HFF-Myc (cell line): ENCODE measurements around the gene IFIT1.

ENCODE experiments used
- DNase-seq: peaks from one replicate; pipeline ENCODE4 v3.0.0-alpha.2; 2011; ENCODE audit warnings: low read depth; ENCODE audit errors: extremely low read depth
- H3K4me3 ChIP-seq: replicated peaks from 2 replicates; pipeline ENCODE4 v1.5.1; 2011; ENCODE audit warnings: low read depth, mild to moderate bottlenecking, control low read depth, low read length
- TF ChIP-seq, protein P1 (sequence below): IDR thresholded peaks from 2 replicates; pipeline ENCODE4 v1.5.1; 2012; ENCODE audit warnings: mild to moderate bottlenecking, low read depth, low read length, control low read depth; ENCODE audit errors: missing control alignments

Gene IFIT1

DNA sequence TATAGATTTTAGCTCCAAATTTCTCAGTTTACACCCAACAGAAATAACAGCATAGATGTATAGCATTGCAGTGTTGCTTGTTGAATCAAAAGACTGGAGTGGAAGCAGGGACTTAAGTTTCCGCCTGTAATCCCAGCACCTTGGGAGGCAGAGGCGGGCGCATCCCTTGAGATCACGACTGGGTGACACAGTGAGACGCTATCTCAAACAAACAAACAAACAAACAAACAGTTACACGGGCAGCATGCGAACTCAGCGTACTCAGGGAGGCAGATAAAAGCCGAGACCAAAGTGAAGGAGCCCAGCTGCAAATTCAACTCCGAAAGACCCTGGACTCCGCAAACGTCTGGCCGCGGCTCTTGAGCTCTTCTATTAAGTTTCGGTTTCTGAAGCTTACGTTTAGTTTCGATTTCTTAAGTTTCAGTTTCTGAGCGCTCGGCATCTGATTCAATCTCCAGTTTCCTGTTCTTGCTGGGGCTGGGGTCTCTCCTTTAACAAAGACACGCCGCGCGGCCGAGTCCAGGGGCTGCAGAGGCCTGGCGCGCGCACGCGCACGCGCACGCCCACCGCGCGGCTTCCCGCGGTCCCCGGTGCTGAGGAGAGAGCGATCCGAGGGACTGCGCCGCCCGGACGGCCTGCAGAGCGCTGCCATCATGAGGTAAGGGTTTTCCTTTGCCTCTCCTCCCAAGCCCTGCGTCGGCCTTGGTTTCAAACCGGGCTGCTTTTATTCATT is 21.9 kb downstream of the IFIT1 start, which contains the start of gene IFIT5:
Gene IFIT5 (plus strand): TSS at position 423 of the 733 bp plus-strand sequence. CDS start 231 bp downstream, at position 654.
- TF ChIP-seq, protein P1, sequence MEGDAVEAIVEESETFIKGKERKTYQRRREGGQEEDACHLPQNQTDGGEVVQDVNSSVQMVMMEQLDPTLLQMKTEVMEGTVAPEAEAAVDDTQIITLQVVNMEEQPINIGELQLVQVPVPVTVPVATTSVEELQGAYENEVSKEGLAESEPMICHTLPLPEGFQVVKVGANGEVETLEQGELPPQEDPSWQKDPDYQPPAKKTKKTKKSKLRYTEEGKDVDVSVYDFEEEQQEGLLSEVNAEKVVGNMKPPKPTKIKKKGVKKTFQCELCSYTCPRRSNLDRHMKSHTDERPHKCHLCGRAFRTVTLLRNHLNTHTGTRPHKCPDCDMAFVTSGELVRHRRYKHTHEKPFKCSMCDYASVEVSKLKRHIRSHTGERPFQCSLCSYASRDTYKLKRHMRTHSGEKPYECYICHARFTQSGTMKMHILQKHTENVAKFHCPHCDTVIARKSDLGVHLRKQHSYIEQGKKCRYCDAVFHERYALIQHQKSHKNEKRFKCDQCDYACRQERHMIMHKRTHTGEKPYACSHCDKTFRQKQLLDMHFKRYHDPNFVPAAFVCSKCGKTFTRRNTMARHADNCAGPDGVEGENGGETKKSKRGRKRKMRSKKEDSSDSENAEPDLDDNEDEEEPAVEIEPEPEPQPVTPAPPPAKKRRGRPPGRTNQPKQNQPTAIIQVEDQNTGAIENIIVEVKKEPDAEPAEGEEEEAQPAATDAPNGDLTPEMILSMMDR: no peak
- no peak for DNase-seq
- peak within 1 kb of the TSS; percentile 79 for H3K4me3 ChIP-seq

DNA sequence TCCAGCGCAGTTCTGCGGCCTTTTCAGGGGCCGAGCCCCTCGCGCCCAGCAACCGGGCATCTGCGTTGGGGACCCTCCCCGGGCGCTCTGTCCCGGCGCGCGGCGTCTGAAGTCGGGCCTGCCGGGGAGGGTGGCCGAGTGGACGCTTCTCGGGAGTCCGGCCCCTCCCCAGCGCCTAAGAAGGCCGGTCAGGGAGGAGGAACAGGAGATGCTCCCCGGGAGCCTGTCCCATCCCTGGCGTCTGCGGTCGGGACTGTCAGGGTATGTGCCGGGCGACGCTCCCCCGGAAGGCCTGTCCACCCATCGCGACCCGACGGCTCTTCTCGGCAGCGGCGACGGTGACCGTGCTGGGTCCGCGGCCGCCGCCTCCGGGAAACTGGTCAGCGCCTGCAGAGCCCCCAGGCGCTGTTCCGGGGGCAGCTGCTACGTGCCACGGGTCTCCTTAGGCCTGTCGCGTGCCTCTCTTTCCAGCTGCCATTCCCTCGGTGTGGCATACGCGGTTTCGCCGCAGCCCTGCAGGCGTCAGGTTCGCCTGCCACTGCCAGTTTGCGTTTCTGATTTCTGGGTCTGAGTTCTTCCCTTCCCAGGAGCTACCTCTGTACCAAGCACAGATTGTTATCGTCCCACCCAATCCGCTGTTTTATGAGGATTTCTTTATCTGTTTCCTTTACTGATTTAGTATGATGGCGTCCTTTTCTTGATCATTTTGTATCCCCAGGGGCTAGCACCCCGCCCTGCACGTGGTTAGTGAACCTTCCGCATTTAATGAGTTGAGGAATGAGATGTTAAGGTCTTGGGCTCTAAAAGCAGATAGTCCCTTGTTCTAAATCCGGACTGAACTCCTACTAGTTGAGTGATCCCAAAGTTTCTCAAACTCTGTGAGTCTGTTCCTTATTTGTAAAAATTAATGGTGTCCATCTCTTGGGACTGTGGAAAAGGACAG is 22.7 kb downstream of the IFIT1 start:
- no peak for DNase-seq
- H3K4me3 ChIP-seq: peak overlapping the region; percentile 79
- TF ChIP-seq, protein P1: no peak

DNA sequence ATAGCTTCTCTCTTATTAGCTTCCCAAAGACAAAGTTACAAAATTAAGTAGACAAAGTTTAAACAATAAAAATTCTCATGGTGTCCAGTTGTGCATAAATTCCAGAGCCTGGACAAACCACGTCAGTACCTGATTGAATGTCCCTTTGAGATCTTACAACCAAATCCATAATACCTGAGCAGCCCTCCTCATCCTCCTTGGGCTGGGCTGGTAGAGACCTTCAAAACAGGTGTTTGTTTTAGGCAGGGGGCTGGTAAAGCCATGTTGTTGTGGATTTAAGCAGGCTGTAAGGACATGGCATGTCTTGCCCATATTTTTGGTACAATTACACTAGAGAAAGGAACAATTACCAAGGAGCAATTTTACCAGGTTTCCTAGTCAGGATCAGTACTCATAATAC is 24.0 kb downstream of the IFIT1 start:
- TF ChIP-seq, protein P1: no peak
- DNase-seq: no peak
- no peak overlapping the region for H3K4me3 ChIP-seq

DNA sequence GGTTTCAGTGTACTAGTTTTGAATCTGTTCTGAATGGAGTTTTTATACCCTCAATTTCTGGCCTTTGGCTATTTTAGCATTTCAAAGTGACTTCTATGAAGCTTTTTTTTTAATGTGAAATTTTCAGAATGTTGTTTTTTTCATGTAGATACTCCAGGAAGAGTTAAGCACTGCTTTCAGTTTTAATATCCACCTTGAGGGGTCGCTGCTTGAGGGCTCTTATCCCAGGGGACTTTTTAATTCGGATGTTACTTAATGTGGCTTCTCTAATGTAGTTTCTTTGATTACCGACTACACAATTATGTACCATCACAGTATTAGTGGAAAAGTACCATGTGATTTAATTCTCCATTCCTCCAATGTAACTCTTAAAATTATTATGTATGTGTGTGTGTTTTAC is 27.1 kb downstream of the IFIT1 start:
- TF ChIP-seq, protein P1: peak; percentile 34
- DNase-seq: no peak
- no peak overlapping the region for H3K4me3 ChIP-seq

DNA sequence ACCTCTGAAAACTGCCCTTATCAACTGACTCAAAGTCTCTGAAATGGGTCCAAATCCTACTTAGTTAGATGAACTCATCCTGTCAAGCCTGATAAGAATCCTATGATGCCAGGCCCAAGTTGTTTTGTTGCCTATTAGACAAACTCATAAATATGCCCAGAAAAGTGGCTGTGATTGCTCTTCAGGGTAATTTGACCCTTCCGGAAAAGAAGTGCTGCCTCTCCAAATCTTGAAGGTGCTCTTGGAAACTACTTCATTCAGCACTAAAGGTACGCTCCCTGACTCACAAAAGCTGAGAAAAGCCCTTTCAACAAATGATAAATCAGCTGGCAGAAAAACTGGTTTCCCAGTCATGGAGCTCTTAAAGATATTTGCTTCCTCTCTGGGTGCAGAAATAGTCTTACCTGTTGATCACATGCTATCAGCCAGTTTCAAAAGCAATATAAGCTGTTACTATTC is 28.6 kb downstream of the IFIT1 start:
- DNase-seq: no peak
- TF ChIP-seq, protein P1: no peak
- H3K4me3 ChIP-seq: no peak overlapping the region

DNA sequence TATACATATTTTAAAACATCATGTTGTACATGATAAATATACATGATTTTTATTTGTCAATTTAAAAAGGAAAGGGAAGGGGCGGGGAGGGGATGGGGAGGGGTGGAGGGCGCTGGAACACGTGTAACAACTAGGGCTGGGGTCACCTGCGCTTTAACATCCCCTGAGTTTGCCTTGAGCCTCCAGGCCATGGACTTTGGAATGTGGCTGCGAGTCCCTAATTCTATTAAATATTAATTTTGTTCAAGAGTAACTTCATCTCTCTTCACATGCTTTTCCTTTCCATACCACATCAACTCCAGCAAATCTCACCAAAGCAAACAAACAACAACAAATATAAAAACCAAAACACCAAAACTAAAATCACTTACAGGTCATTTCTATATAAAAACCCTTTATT is 32.6 kb downstream of the IFIT1 start:
- H3K4me3 ChIP-seq: no peak overlapping the region
- TF ChIP-seq, protein P1: no peak
- DNase-seq: no peak
